K562 (cell line): Measurements from ENCODE around the gene MAP3K2. TPM values are rescaled to one million over a fixed set of nuclear protein-coding genes. Genes with fewer than 3 reads are reported as not detected.
A peak's percentile ranks its signal among the peaks of the same experiment; 100 is the strongest.

Experiments used
- ASH1L ChIP-seq: fragments of 450-650 bp; IDR thresholded peaks from 2 replicates; pipeline ENCODE4 v1.6.1; 2018; ENCODE audit warnings: borderline replicate concordance, mild to moderate bottlenecking, low read depth; ENCODE audit not compliant: partially characterized antibody
- EWSR1 ChIP-seq: fragments of 450-650 bp; IDR thresholded peaks from 2 replicates; pipeline ENCODE4 v1.6.1; 2018; ENCODE audit warnings: borderline replicate concordance, mild to moderate bottlenecking, low read depth, moderate library complexity; ENCODE audit not compliant: partially characterized antibody
- HDAC3 ChIP-seq: fragments of 450-650 bp; IDR thresholded peaks from 2 replicates; pipeline ENCODE4 v1.6.1; 2018; ENCODE audit warnings: borderline replicate concordance, mild to moderate bottlenecking, moderate library complexity; ENCODE audit not compliant: partially characterized antibody
- ILF3 ChIP-seq: fragments of 450-650 bp; IDR thresholded peaks from 2 replicates; pipeline ENCODE4 v1.6.1; 2018; ENCODE audit warnings: antibody characterized with exemption, mild to moderate bottlenecking, moderate library complexity, borderline replicate concordance
- MIER1 ChIP-seq: fragments of 450-650 bp; IDR thresholded peaks from 2 replicates; pipeline ENCODE4 v1.6.1; 2016; ENCODE audit warnings: antibody characterized with exemption, mild to moderate bottlenecking, low read depth
- MTA2 ChIP-seq: fragments of 450-650 bp; IDR thresholded peaks from 2 replicates; pipeline ENCODE4 v1.6.1; 2016; ENCODE audit warnings: low read depth
- NFRKB ChIP-seq: fragments of 450-650 bp; IDR thresholded peaks from 2 replicates; pipeline ENCODE4 v1.6.1; 2016; ENCODE audit warnings: low read depth
- NRF1 ChIP-seq, 2 experiments: fragments of 450-650 bp; IDR thresholded peaks in 1 of 2; conservative IDR thresholded peaks in 1 of 2; 2 replicates each; pipeline ENCODE4 v1.6.1; 2014; ENCODE audit warnings: mild to moderate bottlenecking in 2 of 2
- U2AF2 ChIP-seq: fragments of 200-400 bp; formaldehyde crosslinking; optimal IDR thresholded peaks from 2 replicates; pipeline ENCODE3; 2017; ENCODE audit warnings: low read depth, mild to moderate bottlenecking, low read length
- ZNF707 ChIP-seq: fragments of 250-450 bp; sonication (Bioruptor Pico); conservative IDR thresholded peaks from 2 replicates; pipeline ENCODE4 v1.8.0; 2022; ENCODE audit warnings: inconsistent platforms, mild to moderate bottlenecking, moderate library complexity
- polyA plus RNA-seq, 8 experiments: library from polyadenylated mRNA; depleted of rRNA in 4 of 8; stranded (reverse) in 5 of 8; unstranded in 3 of 8; fragments of >200 nt; fragmentation: Nextera tagmentation in 2 of 8; fragmentation: Illumina TruSeq in 1 of 8; extraction: Ambion mirVana in 2 of 8; extraction: Trizol in 1 of 8; gene quantifications; 2 replicates each; pipeline versions ENCODE4 v1.2.1 to v1.2.3, GENCODE V29; 2011 to 2014; ENCODE audit warnings: inconsistent platforms in 1 of 8, missing spikeins in 1 of 8
- total RNA-seq, 7 experiments: library from RNA; depleted of rRNA in 6 of 7; stranded (reverse); fragments of >200 nt in 6 of 7; fragmentation: Illumina TruSeq in 2 of 7; extraction: Trizol in 2 of 7; gene quantifications; 2 replicates each; pipeline versions ENCODE4 v1.2.1 to v1.2.3, GENCODE V29; 2011 to 2021; ENCODE audit warnings: low replicate concordance in 1 of 7
- TF ChIP-seq, protein P1 (sequence below): fragments of 450-650 bp; IDR thresholded peaks from 2 replicates; pipeline ENCODE4 v1.6.1; 2018; ENCODE audit warnings: mild to moderate bottlenecking, low read depth; ENCODE audit not compliant: partially characterized antibody
- TF ChIP-seq, protein P2 (sequence below): fragments of 250-450 bp; sonication (Bioruptor Pico); IDR thresholded peaks from 2 replicates; pipeline ENCODE4 v1.8.0; 2021; ENCODE audit warnings: moderate library complexity, mild to moderate bottlenecking, inconsistent platforms
- TF ChIP-seq, protein P3 (sequence below): sonication (generic); formaldehyde crosslinking; IDR thresholded peaks from 2 replicates; pipeline ENCODE4 v1.8.1; 2023; ENCODE audit warnings: mild to moderate bottlenecking, missing genetic modification reagents
- TF ChIP-seq, protein P4 (sequence below): sonication (generic); formaldehyde crosslinking; IDR thresholded peaks from 2 replicates; pipeline ENCODE4 v1.9.0; 2022; ENCODE audit warnings: mild to moderate bottlenecking, missing genetic modification reagents
- TF ChIP-seq, protein P5 (sequence below): IDR thresholded peaks from 2 replicates; pipeline ENCODE4 v1.6.1; 2011; ENCODE audit not compliant: insufficient read length; ENCODE audit errors: extremely low read depth
- TF ChIP-seq, protein P6 (sequence below), 2 experiments: fragments of 450-650 bp; IDR thresholded peaks; 2 replicates each; pipeline ENCODE4 v1.6.1; 2018; ENCODE audit warnings: mild to moderate bottlenecking in 2 of 2, low read depth in 1 of 2; ENCODE audit not compliant: partially characterized antibody in 2 of 2

Gene MAP3K2
- total and polyA plus RNA-seq, 9 of the 15 experiments (the other 6 are each of a cell fraction or from before 2014, with no cell fraction given) = 1.2 to 14.2 (median 5.7) TPM

DNA sequence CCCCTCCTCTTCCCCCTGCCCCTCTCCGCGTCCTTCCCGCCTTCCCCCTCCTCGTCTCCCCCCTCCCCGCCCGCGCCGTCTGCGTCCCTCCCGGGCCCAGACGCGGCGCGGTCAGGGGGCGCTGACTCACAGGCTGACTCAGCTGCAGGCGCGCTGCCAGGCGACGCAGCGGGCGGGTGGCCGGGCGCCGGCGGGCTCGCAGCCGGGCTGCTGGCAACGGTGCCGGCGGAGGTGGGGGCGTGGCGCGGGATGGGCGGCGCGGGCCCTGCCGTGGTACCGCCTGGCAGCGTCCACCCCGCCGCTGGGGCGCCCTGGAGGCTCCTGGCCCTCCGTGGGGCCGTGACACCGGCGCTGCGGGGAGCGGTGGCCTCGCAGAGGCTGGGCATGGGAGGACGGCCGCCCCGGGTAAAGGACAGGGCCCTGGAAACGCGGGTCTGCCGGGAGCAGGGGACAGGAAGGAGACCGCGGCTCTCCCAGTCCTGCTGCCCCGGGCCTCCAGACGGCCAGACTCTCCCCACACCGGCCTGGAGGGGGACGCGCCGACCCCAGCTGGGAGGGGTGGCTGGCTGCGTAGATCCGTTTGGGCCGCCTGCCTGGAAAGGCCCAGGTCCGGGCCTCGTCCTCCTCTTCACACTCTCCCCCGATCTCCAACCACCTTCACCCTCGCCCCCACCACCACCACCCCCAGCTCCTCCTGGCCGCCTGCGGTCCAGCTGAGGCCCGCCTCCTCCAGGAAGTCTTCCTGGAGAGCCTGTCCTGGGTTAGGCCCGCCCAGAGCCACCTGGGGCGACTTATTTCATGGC, 20.4 kb upstream of the MAP3K2 start (continued):
- TF ChIP-seq, protein P1, sequence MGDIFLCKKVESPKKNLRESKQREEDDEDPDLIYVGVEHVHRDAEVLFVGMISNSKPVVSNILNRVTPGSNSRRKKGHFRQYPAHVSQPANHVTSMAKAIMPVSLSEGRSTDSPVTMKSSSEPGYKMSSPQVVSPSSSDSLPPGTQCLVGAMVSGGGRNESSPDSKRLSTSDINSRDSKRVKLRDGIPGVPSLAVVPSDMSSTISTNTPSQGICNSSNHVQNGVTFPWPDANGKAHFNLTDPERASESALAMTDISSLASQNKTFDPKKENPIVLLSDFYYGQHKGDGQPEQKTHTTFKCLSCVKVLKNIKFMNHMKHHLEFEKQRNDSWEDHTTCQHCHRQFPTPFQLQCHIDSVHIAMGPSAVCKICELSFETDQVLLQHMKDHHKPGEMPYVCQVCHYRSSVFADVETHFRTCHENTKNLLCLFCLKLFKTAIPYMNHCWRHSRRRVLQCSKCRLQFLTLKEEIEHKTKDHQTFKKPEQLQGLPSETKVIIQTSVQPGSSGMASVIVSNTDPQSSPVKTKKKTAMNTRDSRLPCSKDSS = no peak
- TF ChIP-seq, protein P2, sequence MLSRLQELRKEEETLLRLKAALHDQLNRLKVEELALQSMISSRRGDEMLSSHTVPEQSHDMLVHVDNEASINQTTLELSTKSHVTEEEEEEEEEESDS (CRISPR knock-in tag) = no peak
- TF ChIP-seq MTA2 (no peak), HDAC3 (no peak), ASH1L (no peak), U2AF2 (no peak), MIER1 (no peak), ZNF707 (CRISPR knock-in tag) (no peak), ILF3 (no peak), NFRKB (peak; percentile 30; the same call in 1 of the 2 replicates), NRF1 (conservative IDR thresholded peaks at IDR 0.05 in 1 of 2, IDR thresholded peaks at IDR 0.05 in 1 of 2) (peak in 1 of 2 experiments; percentile 3; a peak in 2 of 4 replicates), EWSR1 (no peak)
- TF ChIP-seq, protein P3, sequence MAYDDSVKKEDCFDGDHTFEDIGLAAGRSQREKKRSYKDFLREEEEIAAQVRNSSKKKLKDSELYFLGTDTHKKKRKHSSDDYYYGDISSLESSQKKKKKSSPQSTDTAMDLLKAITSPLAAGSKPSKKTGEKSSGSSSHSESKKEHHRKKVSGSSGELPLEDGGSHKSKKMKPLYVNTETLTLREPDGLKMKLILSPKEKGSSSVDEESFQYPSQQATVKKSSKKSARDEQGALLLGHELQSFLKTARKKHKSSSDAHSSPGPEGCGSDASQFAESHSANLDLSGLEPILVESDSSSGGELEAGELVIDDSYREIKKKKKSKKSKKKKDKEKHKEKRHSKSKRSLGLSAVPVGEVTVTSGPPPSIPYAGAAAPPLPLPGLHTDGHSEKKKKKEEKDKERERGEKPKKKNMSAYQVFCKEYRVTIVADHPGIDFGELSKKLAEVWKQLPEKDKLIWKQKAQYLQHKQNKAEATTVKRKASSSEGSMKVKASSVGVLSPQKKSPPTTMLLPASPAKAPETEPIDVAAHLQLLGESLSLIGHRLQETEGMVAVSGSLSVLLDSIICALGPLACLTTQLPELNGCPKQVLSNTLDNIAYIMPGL = no peak; the same call in 1 of the 2 replicates
- TF ChIP-seq, protein P4, sequence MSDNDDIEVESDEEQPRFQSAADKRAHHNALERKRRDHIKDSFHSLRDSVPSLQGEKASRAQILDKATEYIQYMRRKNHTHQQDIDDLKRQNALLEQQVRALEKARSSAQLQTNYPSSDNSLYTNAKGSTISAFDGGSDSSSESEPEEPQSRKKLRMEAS (CRISPR knock-in tag) = no peak
- TF ChIP-seq, protein P5, sequence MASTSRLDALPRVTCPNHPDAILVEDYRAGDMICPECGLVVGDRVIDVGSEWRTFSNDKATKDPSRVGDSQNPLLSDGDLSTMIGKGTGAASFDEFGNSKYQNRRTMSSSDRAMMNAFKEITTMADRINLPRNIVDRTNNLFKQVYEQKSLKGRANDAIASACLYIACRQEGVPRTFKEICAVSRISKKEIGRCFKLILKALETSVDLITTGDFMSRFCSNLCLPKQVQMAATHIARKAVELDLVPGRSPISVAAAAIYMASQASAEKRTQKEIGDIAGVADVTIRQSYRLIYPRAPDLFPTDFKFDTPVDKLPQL = no peak
- TF ChIP-seq, protein P6, sequence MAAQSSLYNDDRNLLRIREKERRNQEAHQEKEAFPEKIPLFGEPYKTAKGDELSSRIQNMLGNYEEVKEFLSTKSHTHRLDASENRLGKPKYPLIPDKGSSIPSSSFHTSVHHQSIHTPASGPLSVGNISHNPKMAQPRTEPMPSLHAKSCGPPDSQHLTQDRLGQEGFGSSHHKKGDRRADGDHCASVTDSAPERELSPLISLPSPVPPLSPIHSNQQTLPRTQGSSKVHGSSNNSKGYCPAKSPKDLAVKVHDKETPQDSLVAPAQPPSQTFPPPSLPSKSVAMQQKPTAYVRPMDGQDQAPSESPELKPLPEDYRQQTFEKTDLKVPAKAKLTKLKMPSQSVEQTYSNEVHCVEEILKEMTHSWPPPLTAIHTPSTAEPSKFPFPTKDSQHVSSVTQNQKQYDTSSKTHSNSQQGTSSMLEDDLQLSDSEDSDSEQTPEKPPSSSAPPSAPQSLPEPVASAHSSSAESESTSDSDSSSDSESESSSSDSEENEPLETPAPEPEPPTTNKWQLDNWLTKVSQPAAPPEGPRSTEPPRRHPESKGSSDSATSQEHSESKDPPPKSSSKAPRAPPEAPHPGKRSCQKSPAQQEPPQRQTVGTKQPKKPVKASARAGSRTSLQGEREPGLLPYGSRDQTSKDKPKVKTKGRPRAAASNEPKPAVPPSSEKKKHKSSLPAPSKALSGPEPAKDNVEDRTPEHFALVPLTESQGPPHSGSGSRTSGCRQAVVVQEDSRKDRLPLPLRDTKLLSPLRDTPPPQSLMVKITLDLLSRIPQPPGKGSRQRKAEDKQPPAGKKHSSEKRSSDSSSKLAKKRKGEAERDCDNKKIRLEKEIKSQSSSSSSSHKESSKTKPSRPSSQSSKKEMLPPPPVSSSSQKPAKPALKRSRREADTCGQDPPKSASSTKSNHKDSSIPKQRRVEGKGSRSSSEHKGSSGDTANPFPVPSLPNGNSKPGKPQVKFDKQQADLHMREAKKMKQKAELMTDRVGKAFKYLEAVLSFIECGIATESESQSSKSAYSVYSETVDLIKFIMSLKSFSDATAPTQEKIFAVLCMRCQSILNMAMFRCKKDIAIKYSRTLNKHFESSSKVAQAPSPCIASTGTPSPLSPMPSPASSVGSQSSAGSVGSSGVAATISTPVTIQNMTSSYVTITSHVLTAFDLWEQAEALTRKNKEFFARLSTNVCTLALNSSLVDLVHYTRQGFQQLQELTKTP (IDR thresholded peaks at IDR 0.05; ENCODE audit: low read depth in 1 of 2, partially characterized antibody in 2 of 2) = no peak
